ENCODE data around the gene ENSA. TPM values are rescaled to one million over a fixed set of nuclear protein-coding genes. Genes with fewer than 3 reads are reported as not detected.

ENSA gene
- total RNA-seq, 1 experiment from 2014 or later, result 178 TPM

GRCh38 chr1:150579945-150580642 is 49.3 kb downstream of the ENSA start:
- TSS peak; percentile 91 for BruUV-seq (replicated peaks)
- no peak for DNase-seq
- Histone ChIP-seq H3K4me1 (peaks cover 29% of the 10 kb centered on the region), H3K36me3 (ENCODE audit: control insufficient read depth, insufficient read depth, low read length) (peaks cover 3% of the 10 kb centered on the region), H3K9me3 (no peaks in the 10 kb centered on the region), H3K4me3 (ENCODE audit: low read depth, low read length) (peak overlapping the region; percentile 30), H3K27me3 (replicated peaks; ENCODE audit: control insufficient read depth, insufficient read depth, low read length) (no peaks in the 10 kb centered on the region)
- ChIA-PET POLR2A (interaction anchor here (0.7 to 6.2 kb wide), 28 partner anchors 9 to 578 kb away, joined by 3 to 152 read pairs (median 6); partner anchors contain the start of genes ADAMTSL4, ENSA, FALEC and GOLPH3L), CTCF (interaction anchor here (0.7 to 5.1 kb wide), 6 partner anchors 10 to 117 kb away, joined by 3 to 51 read pairs (median 6); partner anchors contain the start of gene GOLPH3L)
- TF ChIP-seq CTCF (IDR thresholded peaks at IDR 0.05; ENCODE audit: insufficient read depth in 1 of 2, low read depth in 1 of 2, low read length in 1 of 2, severe bottlenecking in 1 of 2, unreplicated experiment in 1 of 2), result no peak
- Mint-ChIP-seq H3K4me1 (ENCODE audit: low read depth, unreplicated experiment) (peaks cover 28% of the 10 kb centered on the region), H3K27me3 (ENCODE audit: insufficient read depth, unreplicated experiment) (no peaks in the 10 kb centered on the region), H3K9me3 (ENCODE audit: unreplicated experiment) (peaks cover 4% of the 10 kb centered on the region), H3K36me3 (ENCODE audit: insufficient read depth, unreplicated experiment) (peaks cover 46% of the 10 kb centered on the region), H3K27ac (ENCODE audit: unreplicated experiment) (peak overlapping the region; percentile 98), H3K4me3 (ENCODE audit: unreplicated experiment) (peak overlapping the region; percentile 100)
- intact Hi-C loops (cut with micrococcal nuclease; ENCODE audit: unreplicated experiment), result loop anchor here (2.0 kb wide), 3 partner anchors 25 to 49 kb away; partner anchors contain the start of gene ENSA

DNA sequence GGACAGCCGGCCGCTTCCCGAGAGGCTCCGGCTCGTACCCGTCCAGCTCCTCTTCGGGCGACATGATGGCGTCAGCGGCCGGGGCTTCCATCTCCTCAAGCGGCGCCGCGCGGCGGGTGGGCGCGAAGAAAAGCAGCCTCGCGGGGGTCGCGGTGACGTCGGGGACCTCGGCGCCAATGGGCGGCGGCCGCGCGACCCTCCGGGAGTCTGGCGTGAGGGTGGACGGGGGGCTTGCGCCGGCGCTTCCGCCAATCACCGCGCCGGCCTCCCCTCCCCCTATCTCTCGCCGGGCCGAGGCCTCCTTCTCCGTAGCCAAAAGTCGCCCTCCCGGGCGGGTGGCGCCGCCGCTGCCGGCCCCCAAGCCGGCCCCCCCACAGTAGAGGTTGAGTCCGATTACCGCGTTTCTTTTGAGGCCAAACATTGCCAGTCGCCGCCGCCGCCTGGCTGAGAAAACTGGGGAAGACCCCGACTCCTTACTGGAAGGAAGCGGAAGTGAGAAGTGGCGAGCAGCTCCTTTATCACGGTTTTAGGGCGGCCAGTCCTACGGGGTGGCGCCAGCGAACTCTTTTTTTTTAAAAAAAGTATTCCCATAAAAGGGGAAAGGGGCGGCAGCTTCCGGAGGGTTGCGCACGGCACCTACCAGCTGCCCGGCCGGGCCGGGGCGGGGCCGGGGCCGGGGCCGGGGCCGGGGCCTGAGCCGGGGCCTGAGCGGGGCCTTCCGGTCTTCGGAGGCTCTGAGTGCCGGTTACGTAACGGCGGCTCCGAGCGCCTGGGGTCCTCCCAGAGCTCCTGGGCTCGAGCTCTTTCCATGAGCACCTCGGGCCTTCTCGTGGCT is 50.1 kb downstream of the ENSA start, which contains the start of gene MCL1:
Gene MCL1 (minus strand): TSS at position 501 of the 835 bp plus-strand sequence. CDS start 80 bp downstream, at position 421.
- Mint-ChIP-seq H3K36me3 (ENCODE audit: insufficient read depth, unreplicated experiment) (peaks cover 53% of the 10 kb centered on the region), H3K4me3 (ENCODE audit: unreplicated experiment) (peak within 1 kb of the TSS; percentile 100), H3K27me3 (ENCODE audit: insufficient read depth, unreplicated experiment) (no peaks in the 10 kb centered on the region), H3K27ac (ENCODE audit: unreplicated experiment) (peak within 1 kb of the TSS; percentile 98), H3K4me1 (ENCODE audit: low read depth, unreplicated experiment) (peaks cover 34% of the 10 kb centered on the region), H3K9me3 (ENCODE audit: unreplicated experiment) (no peaks in the 10 kb centered on the region)
- DNase-seq, result peak; percentile 96
- Histone ChIP-seq H3K36me3 (ENCODE audit: control insufficient read depth, insufficient read depth, low read length) (peaks cover 3% of the 10 kb centered on the region), H3K4me1 (peaks cover 33% of the 10 kb centered on the region), H3K27me3 (replicated peaks; ENCODE audit: control insufficient read depth, insufficient read depth, low read length) (no peaks in the 10 kb centered on the region), H3K4me3 (ENCODE audit: low read depth, low read length) (peak within 1 kb of the TSS; percentile 95), H3K9me3 (no peaks in the 10 kb centered on the region)
- TF ChIP-seq CTCF (IDR thresholded peaks at IDR 0.05; ENCODE audit: insufficient read depth in 1 of 2, low read depth in 1 of 2, low read length in 1 of 2, severe bottlenecking in 1 of 2, unreplicated experiment in 1 of 2), result peak in 1 of 2 experiments; percentile 10
- BruUV-seq (replicated peaks), result no TSS peak
- POLR2A ChIA-PET, result interaction anchor here (0.5 to 6.2 kb wide), 37 partner anchors 9 to 931 kb away, joined by 3 to 152 read pairs (median 5); partner anchors contain the start of genes ADAMTSL4, ENSA, FALEC and GOLPH3L
- CTCF ChIA-PET, result interaction anchor here (0.7 to 5.1 kb wide), 7 partner anchors 9 to 427 kb away, joined by 3 to 51 read pairs (median 6); partner anchors contain the start of genes GOLPH3L and MINDY1
- intact Hi-C loops (cut with micrococcal nuclease; ENCODE audit: unreplicated experiment), result loop anchor here (2.0 kb wide), 3 partner anchors 25 to 49 kb away; partner anchors contain the start of gene ENSA

Data from Caco-2 (cell line).